ENCODE measurements around the gene UBXN10. TPM values are rescaled to one million over a fixed set of nuclear protein-coding genes. Genes with fewer than 3 reads are reported as not detected.

Gene UBXN10
- total and polyA plus RNA-seq, 12 donors: 0.64 to 2.6 (median 1.5) TPM

DNA sequence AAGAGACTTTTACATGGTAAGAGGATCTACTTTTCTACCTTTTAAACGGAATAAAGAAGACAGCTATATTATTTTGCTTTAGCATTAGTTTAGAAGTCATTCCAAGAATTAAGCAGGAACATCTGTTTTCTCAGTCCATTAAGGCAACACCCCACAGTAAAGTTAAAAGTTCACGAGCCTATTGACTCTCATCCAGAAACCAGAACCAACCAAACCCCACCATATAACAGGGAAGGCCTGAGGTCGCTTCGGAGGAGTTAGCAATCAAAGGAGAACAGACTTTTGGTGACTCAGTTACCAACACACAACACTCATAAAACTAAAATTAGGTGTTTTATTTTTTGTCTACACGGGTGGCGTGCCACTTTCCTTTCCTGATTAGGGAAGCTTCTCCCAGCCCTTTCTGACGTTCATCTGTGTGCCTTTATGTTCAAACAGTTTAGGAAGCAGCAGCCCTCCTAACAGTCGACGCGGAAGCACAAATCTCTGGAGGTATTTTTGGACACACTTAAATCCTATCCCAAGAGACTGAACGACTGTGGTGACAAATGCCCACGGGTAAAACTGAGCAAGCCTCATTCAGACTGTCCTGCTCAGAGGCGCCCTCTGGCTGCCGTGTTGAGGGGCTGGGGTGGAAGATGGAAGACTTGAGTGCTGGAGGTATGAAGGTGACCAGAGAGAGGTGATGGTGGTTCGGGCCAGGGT is 9.0 kb downstream of the UBXN10 start:
- Histone ChIP-seq H3K36me3 (replicated peaks in 1 of 2) (no peaks in the 10 kb centered on the region), H3K27ac (no peak overlapping the region), H3K4me3 (peak overlapping the region in 1 of 4 donors; percentile 17), H3K9me3 (replicated peaks in 1 of 3) (no peaks in the 10 kb centered on the region), H3K27me3 (no peaks in the 10 kb centered on the region), H3K4me1 (replicated peaks in 1 of 2) (peaks cover 0 to 10% of the 10 kb centered on the region in 2 donors)
- TF ChIP-seq, protein P1, sequence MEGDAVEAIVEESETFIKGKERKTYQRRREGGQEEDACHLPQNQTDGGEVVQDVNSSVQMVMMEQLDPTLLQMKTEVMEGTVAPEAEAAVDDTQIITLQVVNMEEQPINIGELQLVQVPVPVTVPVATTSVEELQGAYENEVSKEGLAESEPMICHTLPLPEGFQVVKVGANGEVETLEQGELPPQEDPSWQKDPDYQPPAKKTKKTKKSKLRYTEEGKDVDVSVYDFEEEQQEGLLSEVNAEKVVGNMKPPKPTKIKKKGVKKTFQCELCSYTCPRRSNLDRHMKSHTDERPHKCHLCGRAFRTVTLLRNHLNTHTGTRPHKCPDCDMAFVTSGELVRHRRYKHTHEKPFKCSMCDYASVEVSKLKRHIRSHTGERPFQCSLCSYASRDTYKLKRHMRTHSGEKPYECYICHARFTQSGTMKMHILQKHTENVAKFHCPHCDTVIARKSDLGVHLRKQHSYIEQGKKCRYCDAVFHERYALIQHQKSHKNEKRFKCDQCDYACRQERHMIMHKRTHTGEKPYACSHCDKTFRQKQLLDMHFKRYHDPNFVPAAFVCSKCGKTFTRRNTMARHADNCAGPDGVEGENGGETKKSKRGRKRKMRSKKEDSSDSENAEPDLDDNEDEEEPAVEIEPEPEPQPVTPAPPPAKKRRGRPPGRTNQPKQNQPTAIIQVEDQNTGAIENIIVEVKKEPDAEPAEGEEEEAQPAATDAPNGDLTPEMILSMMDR (IDR thresholded peaks at IDR 0.05): peak; percentile 64 to 87 (median 80)
- TF ChIP-seq POLR2A (IDR thresholded peaks at IDR 0.05): no peak
- 37 to 51% (median 44%) methylated on average over 15 of the region's 15 CpGs for WGBS, 4 donors
- intact Hi-C loops (cut with DNase I): loop anchor here in 1 of 2 donors (10.0 kb wide), 1 partner anchor 90 kb away; no protein-coding TSS in a partner anchor
- peak; percentile 61 to 86 (median 77) for DNase-seq

DNA sequence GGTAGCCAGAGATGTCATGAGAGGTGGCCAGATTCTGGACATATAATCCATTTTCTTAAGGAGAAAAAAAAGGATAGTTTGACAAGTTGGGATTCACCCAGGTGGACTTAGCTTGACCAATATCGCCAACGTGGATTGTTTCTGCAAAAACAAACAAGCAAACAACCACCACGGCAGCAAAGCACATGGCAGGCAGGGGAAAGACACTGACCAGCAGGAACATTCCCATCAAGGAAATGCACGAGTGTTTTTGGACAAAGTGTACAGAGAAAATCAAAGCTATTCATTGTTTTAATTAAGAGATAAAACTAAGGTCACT is 9.5 kb downstream of the UBXN10 start:
- H3K27ac ChIP-seq: no peak overlapping the region

DNA sequence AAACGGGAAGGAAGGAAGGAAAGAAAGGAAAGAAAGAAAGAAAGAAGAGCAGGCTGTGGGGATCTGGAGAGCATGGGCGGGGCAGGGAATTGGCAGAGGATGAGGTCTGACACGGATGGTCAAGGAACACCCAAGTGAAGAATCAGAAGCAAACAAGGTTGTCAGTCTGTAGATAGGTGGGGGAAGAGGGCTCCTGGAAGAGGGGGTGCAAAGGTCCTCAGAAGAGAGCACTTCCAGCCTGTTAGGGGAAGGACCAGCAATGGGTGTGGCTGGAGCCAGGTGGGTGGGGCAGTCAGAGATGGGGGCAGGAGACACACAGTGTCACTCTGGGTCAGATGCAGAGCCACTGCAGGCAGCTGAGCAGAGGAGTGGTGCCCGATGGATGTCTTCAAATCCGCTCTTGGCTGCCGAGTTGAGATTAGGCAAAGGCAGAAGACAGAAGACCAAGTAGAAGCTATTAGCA is 11.5 kb downstream of the UBXN10 start:
- intact Hi-C loops (cut with DNase I): loop anchor here in 1 of 2 donors (10.0 kb wide), 1 partner anchor 93 kb away; no protein-coding TSS in a partner anchor
- no peak for DNase-seq
- H3K27ac ChIP-seq: no peak overlapping the region

More for the DNA sequence above, 9.5 kb downstream of the UBXN10 start:
- 63 to 75% (median 69%) methylated on average over 4 of the region's 4 CpGs for WGBS, 4 donors
- intact Hi-C loops (cut with DNase I): loop anchor here in 1 of 2 donors (10.0 kb wide), 1 partner anchor 91 kb away; no protein-coding TSS in a partner anchor
- no peak for DNase-seq
- H3K27me3 ChIP-seq: no peaks in the 10 kb centered on the region
- H3K4me1 ChIP-seq (replicated peaks in 1 of 2): peaks cover 0 to 10% of the 10 kb centered on the region in 2 donors
- H3K36me3 ChIP-seq (replicated peaks in 1 of 2): no peaks in the 10 kb centered on the region
- H3K9me3 ChIP-seq (replicated peaks in 1 of 3): no peaks in the 10 kb centered on the region
- H3K4me3 ChIP-seq: no peak overlapping the region
- no peak for TF ChIP-seq POLR2A (IDR thresholded peaks at IDR 0.05)

DNA sequence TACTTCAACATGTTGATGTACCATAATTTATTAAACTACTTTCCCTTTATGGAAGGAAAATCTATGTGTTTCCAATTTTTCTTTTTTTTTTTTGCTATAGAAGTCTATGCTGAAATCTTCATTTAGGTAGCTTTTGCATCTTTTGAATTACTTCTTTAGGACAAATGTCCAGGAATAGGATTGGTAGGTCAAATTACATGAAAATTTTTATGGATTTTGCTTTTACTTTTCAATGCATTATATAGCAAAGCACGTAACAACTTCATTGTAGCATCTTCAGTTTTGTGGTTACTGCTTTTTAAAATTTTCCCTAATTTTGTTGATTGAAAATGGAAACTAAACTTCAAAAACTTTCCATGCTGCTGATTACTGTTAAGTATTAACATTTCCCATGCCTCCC is 12.4 kb downstream of the UBXN10 start:
- intact Hi-C loops (cut with DNase I): loop anchor here in 1 of 2 donors (10.0 kb wide), 1 partner anchor 93 kb away; no protein-coding TSS in a partner anchor
- Histone ChIP-seq H3K9me3 (replicated peaks in 1 of 3) (no peaks in the 10 kb centered on the region), H3K36me3 (replicated peaks in 1 of 2) (no peaks in the 10 kb centered on the region), H3K27me3 (no peaks in the 10 kb centered on the region), H3K4me3 (no peak overlapping the region), H3K27ac (no peak overlapping the region), H3K4me1 (replicated peaks in 1 of 2) (peaks cover 0 to 6% of the 10 kb centered on the region in 2 donors)
- 53 to 97% (median 90%) methylated on average over 1 of the region's 1 CpG for WGBS, 4 donors
- TF ChIP-seq POLR2A (IDR thresholded peaks at IDR 0.05): no peak
- TF ChIP-seq, protein P1 (IDR thresholded peaks at IDR 0.05): no peak
- DNase-seq: no peak

More for the DNA sequence above, 11.5 kb downstream of the UBXN10 start:
- Histone ChIP-seq H3K4me3 (no peak overlapping the region), H3K4me1 (replicated peaks in 1 of 2) (peaks cover 0 to 6% of the 10 kb centered on the region in 2 donors), H3K36me3 (replicated peaks in 1 of 2) (no peaks in the 10 kb centered on the region), H3K9me3 (replicated peaks in 1 of 3) (no peaks in the 10 kb centered on the region), H3K27me3 (no peaks in the 10 kb centered on the region)
- TF ChIP-seq, protein P1 (IDR thresholded peaks at IDR 0.05): no peak
- no peak for TF ChIP-seq POLR2A (IDR thresholded peaks at IDR 0.05)
- WGBS, 4 donors: 72 to 84% (median 79%) methylated on average over 5 to 6 of the region's 6 CpGs
